ENCODE data around the gene DELE1. TPM values are rescaled to one million over a fixed set of nuclear protein-coding genes. Genes with fewer than 3 reads are reported as not detected.

DELE1 gene
- total and polyA plus RNA-seq, 9 donors = 60.5 to 97.1 (median 79.1) TPM

DNA sequence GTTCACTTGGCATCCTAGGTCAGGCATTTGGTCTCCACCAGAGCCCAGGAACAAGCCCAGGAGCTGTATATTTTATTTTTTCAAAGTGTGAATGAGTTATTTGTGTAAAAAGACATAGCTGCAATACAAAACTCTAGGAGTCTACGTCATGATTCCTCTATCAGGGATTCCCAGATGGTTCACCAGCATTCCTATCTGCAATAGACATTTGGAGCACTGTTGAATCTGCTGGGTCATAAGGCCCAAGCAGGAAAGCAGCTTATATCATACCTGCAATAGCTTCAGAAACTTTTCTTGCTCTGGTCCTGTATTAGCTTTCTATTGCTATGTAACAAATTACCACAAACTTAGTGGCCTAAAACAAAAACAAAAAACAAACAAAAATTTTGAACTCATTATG is 16.7 kb upstream of the DELE1 start:
- Histone ChIP-seq H3K4me3 (ENCODE audit: low read length) (no peak overlapping the region), H3K27ac (ENCODE audit: low read length) (no peak overlapping the region), H3K36me3 (ENCODE audit: control insufficient read depth, insufficient read depth, low read length) (no peaks in the 10 kb centered on the region), H3K9me3 (replicated peaks; ENCODE audit: control insufficient read depth, low read depth, low read length) (peaks cover 3% of the 10 kb centered on the region), H3K4me1 (ENCODE audit: control insufficient read depth, insufficient read depth, low read length) (no peaks in the 10 kb centered on the region), H3K27me3 (ENCODE audit: control insufficient read depth, insufficient read depth, low read length) (peaks cover 2% of the 10 kb centered on the region)
- WGBS (ENCODE audit: insufficient coverage) = no CpG with 5 or more reads among the region's 1 CpG
- DNase-seq = no peak

DNA sequence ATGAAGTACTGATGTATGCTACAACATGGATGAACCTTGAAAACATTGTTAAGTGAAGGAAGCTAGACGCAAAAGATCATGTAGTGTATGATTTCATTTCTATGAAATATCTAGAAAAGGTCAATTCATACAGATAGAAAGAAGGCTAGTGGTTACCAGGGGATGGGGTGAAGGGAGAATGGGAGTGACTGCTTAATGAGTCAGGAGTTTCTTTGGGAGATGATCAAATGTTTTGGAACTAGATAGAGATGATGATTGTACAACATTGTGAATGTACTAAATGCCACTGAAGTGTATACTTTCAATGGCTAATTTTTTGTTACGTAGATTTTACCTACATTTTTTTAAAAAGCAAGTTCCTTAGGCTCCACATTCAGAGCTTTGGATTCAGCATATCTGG is 14.9 kb upstream of the DELE1 start:
- DNase-seq = no peak
- Histone ChIP-seq H3K4me3 (ENCODE audit: low read length) (no peak overlapping the region), H3K27ac (ENCODE audit: low read length) (no peak overlapping the region), H3K9me3 (replicated peaks; ENCODE audit: control insufficient read depth, low read depth, low read length) (peaks cover 3% of the 10 kb centered on the region), H3K27me3 (ENCODE audit: control insufficient read depth, insufficient read depth, low read length) (peaks cover 5% of the 10 kb centered on the region), H3K4me1 (ENCODE audit: control insufficient read depth, insufficient read depth, low read length) (peaks cover 6% of the 10 kb centered on the region), H3K36me3 (ENCODE audit: control insufficient read depth, insufficient read depth, low read length) (no peaks in the 10 kb centered on the region)
- WGBS (ENCODE audit: insufficient coverage) = no CpG with 5 or more reads among the region's 2 CpGs

DNA sequence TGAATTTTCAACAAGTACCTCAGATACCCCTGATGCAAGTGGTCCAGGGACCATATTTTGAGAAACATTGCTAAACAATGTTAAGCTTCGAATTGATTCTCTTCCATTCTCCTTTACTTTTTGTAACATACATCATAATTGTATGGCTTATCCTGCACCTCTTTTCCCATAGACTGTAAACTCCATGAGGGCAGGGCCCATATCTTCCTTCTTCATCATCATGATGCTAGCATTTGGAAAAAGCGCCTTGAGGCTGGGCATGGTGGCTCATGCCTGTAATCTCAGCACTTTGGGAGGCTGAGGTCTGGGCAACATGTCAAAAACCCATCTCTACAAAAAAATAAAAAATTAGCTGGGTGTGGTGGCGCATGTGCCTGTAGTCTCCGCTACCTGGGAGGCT is 14.5 kb upstream of the DELE1 start:
- no peak overlapping the region for H3K4me3 ChIP-seq (ENCODE audit: low read length)
- H3K27ac ChIP-seq (ENCODE audit: low read length) = no peak overlapping the region
- H3K9me3 ChIP-seq (replicated peaks; ENCODE audit: control insufficient read depth, low read depth, low read length) = peaks cover 3% of the 10 kb centered on the region
- peaks cover 5% of the 10 kb centered on the region for H3K27me3 ChIP-seq (ENCODE audit: control insufficient read depth, insufficient read depth, low read length)
- DNase-seq = no peak
- WGBS (ENCODE audit: insufficient coverage) = 100% methylated on average over 1 of the region's 4 CpGs
- H3K36me3 ChIP-seq (ENCODE audit: control insufficient read depth, insufficient read depth, low read length) = no peaks in the 10 kb centered on the region
- H3K4me1 ChIP-seq (ENCODE audit: control insufficient read depth, insufficient read depth, low read length) = peaks cover 10% of the 10 kb centered on the region

DNA sequence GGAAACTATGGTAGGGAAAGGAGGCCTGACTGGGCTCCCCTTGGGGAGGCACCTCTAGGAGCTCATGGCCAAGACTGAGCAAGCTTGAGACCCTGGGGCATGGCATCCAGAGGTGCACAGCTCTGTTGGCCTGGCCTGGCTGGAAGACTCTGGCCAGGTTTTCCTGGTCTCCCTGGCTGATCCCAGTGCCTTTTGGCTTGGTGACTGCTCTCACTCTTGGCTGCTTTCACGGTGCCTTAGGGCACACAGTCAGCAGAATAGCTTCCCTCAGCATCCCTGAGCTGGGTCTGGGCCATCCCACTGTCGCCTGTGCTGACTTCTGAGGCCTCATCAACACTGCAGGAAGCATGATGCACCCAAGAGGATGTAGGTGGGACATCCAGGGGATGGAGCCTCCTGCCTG is 13.4 kb upstream of the DELE1 start:
- Histone ChIP-seq H3K4me1 (ENCODE audit: control insufficient read depth, insufficient read depth, low read length) (peaks cover 10% of the 10 kb centered on the region), H3K36me3 (ENCODE audit: control insufficient read depth, insufficient read depth, low read length) (no peaks in the 10 kb centered on the region), H3K4me3 (ENCODE audit: low read length) (no peak overlapping the region), H3K27me3 (ENCODE audit: control insufficient read depth, insufficient read depth, low read length) (peaks cover 5% of the 10 kb centered on the region), H3K27ac (ENCODE audit: low read length) (no peak overlapping the region), H3K9me3 (replicated peaks; ENCODE audit: control insufficient read depth, low read depth, low read length) (peaks cover 3% of the 10 kb centered on the region)
- 42% methylated on average over 2 of the region's 2 CpGs for WGBS (ENCODE audit: insufficient coverage)
- no peak for DNase-seq

DNA sequence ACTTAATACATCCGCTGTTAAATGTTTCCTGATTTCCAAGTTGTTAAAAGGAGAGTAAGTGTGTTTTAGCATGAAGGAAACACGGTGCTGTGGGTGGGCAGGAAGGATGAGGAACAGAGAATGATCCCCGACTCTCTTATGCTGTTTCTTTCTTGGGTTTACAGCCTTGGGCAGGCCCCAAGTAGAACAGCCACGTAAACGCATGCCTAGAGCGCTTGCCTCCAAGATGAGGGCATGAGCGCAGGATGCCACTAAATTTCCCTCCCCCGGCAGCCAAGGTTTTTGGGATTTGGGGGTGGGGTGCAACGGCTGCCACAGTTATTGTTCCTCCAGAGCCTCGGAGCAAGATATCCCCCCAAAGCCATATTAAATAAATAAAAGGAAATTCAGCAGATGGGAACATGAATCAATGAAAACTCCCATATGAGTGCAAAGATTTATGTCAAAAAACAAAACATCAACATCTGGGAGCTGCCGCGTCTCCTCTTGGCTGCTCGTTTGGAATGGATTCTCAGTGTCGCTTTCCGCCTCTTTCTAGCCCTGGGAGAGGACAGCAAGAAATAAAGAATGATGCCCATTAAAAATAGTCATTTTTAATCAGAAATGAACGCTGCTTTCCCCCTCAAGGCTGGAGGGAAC is 10.0 kb upstream of the DELE1 start:
- peak; percentile 33 for DNase-seq
- Histone ChIP-seq H3K27ac (ENCODE audit: low read length) (no peak overlapping the region), H3K4me1 (ENCODE audit: control insufficient read depth, insufficient read depth, low read length) (peaks cover 10% of the 10 kb centered on the region), H3K4me3 (ENCODE audit: low read length) (peak overlapping the region; percentile 28), H3K27me3 (ENCODE audit: control insufficient read depth, insufficient read depth, low read length) (peaks cover 5% of the 10 kb centered on the region), H3K9me3 (replicated peaks; ENCODE audit: control insufficient read depth, low read depth, low read length) (no peaks in the 10 kb centered on the region), H3K36me3 (ENCODE audit: control insufficient read depth, insufficient read depth, low read length) (no peaks in the 10 kb centered on the region)
- no CpG with 5 or more reads among the region's 16 CpGs for WGBS (ENCODE audit: insufficient coverage)

DNA sequence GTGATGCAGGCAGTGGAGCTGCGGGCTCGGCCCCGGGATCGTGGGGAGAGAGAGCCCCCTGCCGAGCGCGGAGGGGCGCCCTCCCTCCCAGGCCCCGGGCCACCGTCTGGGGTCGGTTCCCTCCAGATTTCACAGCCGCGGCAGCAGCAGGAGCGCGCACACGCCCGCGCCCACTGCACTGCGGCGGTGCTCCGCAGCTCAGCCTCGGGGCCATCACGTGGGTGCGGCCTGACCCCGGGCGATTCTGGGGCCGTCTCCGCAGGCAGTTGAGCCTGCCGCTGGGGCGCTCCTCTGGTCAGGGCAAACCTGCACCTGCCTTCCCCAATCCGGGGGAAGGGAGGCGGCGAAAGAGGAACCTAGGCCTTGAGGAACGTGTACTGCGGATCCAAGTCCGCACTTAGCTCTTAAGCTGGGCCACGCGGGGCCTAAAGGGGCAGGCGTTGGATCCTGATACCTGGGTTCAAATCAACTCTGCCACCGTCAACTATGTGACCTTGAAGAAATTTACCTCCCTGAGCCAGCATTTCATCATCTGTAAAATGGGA is 9.4 kb upstream of the DELE1 start:
- H3K9me3 ChIP-seq (replicated peaks; ENCODE audit: control insufficient read depth, low read depth, low read length) = no peaks in the 10 kb centered on the region
- peaks cover 5% of the 10 kb centered on the region for H3K27me3 ChIP-seq (ENCODE audit: control insufficient read depth, insufficient read depth, low read length)
- H3K27ac ChIP-seq (ENCODE audit: low read length) = no peak overlapping the region
- peak; percentile 51 for DNase-seq
- WGBS (ENCODE audit: insufficient coverage) = 7% methylated on average over 39 of the region's 40 CpGs
- no peaks in the 10 kb centered on the region for H3K36me3 ChIP-seq (ENCODE audit: control insufficient read depth, insufficient read depth, low read length)
- H3K4me1 ChIP-seq (ENCODE audit: control insufficient read depth, insufficient read depth, low read length) = peaks cover 10% of the 10 kb centered on the region
- peak overlapping the region; percentile 28 for H3K4me3 ChIP-seq (ENCODE audit: low read length)

DNA sequence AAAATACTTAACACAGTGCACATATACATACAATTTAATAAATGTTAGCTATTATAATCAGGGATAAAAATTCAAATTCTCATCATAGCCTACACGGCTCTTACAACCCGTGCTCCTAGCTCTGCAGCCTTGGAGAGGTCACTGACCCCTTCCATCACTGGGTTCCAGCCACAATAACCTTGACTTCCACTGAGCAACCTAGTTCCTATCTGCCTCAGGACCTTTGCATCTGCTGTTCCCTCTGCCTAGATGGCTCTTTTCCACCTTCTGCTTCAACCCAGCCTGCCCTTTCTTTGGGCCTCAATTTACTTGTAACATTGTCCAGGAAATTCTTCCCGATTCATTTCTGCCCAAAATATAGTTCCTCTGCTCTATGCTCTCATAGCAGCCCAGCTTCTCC is 8.9 kb upstream of the DELE1 start:
- Histone ChIP-seq H3K4me3 (ENCODE audit: low read length) (no peak overlapping the region), H3K27me3 (ENCODE audit: control insufficient read depth, insufficient read depth, low read length) (peaks cover 5% of the 10 kb centered on the region), H3K9me3 (replicated peaks; ENCODE audit: control insufficient read depth, low read depth, low read length) (no peaks in the 10 kb centered on the region), H3K4me1 (ENCODE audit: control insufficient read depth, insufficient read depth, low read length) (peaks cover 10% of the 10 kb centered on the region), H3K27ac (ENCODE audit: low read length) (no peak overlapping the region), H3K36me3 (ENCODE audit: control insufficient read depth, insufficient read depth, low read length) (no peaks in the 10 kb centered on the region)
- 92% methylated on average over 3 of the region's 3 CpGs for WGBS (ENCODE audit: insufficient coverage)
- no peak for DNase-seq

DNA sequence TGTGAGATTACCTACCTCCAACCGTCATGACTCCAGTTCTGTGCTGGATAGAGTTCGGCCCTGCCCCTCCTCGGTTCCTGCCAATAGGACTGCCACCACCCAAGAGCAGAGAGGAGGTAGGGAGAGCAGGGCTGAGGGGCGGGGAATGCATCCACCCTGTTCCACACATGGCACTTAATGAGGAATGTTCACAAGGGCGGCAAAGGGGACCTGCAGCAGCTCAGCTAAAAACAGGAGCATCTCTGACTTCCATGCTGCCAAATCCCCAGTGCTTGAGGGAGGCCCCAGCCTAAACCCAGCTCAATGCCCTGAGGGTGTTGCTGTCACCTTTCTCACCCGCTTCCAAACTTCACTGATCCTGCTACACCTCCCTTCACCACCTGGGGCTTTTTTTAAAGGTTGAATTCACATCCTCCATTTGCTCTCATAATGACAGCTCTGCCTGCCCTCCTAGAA is 7.8 kb upstream of the DELE1 start:
- no peak for DNase-seq
- Histone ChIP-seq H3K4me1 (ENCODE audit: control insufficient read depth, insufficient read depth, low read length) (peaks cover 10% of the 10 kb centered on the region), H3K4me3 (ENCODE audit: low read length) (no peak overlapping the region), H3K36me3 (ENCODE audit: control insufficient read depth, insufficient read depth, low read length) (no peaks in the 10 kb centered on the region), H3K27ac (ENCODE audit: low read length) (no peak overlapping the region), H3K27me3 (ENCODE audit: control insufficient read depth, insufficient read depth, low read length) (peaks cover 5% of the 10 kb centered on the region), H3K9me3 (replicated peaks; ENCODE audit: control insufficient read depth, low read depth, low read length) (no peaks in the 10 kb centered on the region)
- 40% methylated on average over 4 of the region's 6 CpGs for WGBS (ENCODE audit: insufficient coverage)

DNA sequence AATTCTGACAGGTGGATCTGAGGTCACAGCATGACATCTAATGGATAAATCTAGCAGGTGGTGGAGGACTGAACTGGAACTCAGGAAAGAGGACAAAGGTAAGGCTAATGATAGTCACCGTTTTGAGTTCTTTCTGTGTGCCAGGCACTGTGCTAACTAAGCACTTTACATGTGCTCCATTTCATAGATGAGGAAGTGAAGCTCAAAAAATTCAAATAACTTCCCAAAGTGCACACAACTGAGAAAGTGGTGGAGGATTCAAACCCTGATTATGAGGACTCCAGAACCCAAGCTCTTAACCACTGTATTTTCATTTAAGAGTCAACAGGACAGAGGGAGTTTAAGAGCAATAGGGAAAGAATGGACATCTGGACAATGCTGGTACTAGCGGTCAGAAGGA is 7.1 kb upstream of the DELE1 start:
- H3K36me3 ChIP-seq (ENCODE audit: control insufficient read depth, insufficient read depth, low read length) = no peaks in the 10 kb centered on the region
- H3K4me3 ChIP-seq (ENCODE audit: low read length) = no peak overlapping the region
- H3K4me1 ChIP-seq (ENCODE audit: control insufficient read depth, insufficient read depth, low read length) = peaks cover 10% of the 10 kb centered on the region
- DNase-seq = no peak
- no peak overlapping the region for H3K27ac ChIP-seq (ENCODE audit: low read length)
- H3K27me3 ChIP-seq (ENCODE audit: control insufficient read depth, insufficient read depth, low read length) = peaks cover 5% of the 10 kb centered on the region
- whole genome bisulfite sequencing (ENCODE audit: insufficient coverage) = 81% methylated on average over 1 of the region's 2 CpGs
- H3K9me3 ChIP-seq (replicated peaks; ENCODE audit: control insufficient read depth, low read depth, low read length) = no peaks in the 10 kb centered on the region

DNA sequence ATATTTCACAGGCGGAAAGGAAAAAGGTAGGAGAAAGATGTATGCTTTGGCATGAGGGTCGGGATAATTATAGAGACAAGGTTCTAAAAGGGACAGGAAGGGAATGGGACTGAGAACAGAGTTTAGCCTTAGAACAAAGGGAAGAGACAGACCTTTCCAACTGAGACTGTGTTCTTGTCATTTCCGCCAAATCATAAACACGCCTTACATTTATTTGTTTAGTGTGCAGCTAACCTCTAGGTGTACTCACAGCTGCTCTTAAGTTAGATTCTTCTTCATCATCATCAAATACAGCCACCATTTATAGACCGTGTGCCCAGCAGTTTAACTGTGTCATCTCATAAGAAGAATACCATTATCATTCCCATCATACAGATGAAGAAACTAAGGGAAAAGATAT is 5.9 kb upstream of the DELE1 start:
- H3K27me3 ChIP-seq (ENCODE audit: control insufficient read depth, insufficient read depth, low read length) = peaks cover 5% of the 10 kb centered on the region
- H3K9me3 ChIP-seq (replicated peaks; ENCODE audit: control insufficient read depth, low read depth, low read length) = no peaks in the 10 kb centered on the region
- no peak for DNase-seq
- no peak overlapping the region for H3K27ac ChIP-seq (ENCODE audit: low read length)
- peaks cover 12% of the 10 kb centered on the region for H3K4me1 ChIP-seq (ENCODE audit: control insufficient read depth, insufficient read depth, low read length)
- H3K4me3 ChIP-seq (ENCODE audit: low read length) = no peak overlapping the region
- no peaks in the 10 kb centered on the region for H3K36me3 ChIP-seq (ENCODE audit: control insufficient read depth, insufficient read depth, low read length)
- WGBS (ENCODE audit: insufficient coverage) = 44% methylated on average over 2 of the region's 5 CpGs
